Measurements from ENCODE around the gene ZBTB34. TPM values are rescaled to one million over a fixed set of nuclear protein-coding genes. Genes with fewer than 3 reads are reported as not detected.
A peak's percentile ranks its signal among the peaks of the same experiment; 100 is the strongest.

ZBTB34 gene
- total RNA-seq, 1 donor from 2014 or later, result 21.9 TPM

DNA sequence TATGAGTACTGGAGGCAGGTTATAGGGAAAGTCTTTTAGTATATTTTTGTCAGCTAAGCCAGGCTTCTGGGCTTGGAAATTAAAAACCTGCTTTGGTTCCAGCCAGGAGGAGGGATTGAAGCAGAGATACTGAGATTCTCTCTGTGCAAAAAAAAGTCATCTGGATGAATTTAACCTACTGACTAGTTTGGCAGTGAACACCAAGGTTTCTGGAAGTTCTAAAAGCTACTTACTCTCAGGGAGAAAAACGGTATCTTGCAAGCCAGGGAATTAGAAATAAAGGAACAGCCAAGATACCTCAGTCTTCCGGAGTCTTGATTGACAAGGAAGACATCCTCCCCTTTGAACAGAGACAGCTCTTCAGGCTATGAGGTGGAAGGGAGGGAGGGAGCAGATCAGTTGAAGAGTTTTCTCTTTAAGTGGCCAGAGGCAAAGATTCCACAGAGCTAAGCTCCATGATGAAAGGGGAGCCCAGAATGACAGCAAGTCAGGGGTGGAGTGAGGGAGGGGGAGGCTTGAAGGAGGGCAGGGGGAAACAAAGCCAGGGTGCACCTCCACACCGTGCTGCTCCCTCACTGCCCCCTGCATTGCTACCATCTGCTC lies 8.3 kb upstream of the ZBTB34 start:
- Histone ChIP-seq H3K27ac (no peak overlapping the region), H3K79me2 (ENCODE audit: low read depth) (no peaks in the 10 kb centered on the region), H3K4me1 (peaks cover 21% of the 10 kb centered on the region), H3F3A (ENCODE audit: low read depth) (no peaks in the 10 kb centered on the region), H4K20me1 (ENCODE audit: low read depth) (no peaks in the 10 kb centered on the region), H3K36me3 (no peaks in the 10 kb centered on the region), H3K4me3 (no peak overlapping the region), H3K9ac (no peak overlapping the region), H3K4me2 (peak overlapping the region; percentile 45), H3K9me3 (ENCODE audit: low read depth) (no peaks in the 10 kb centered on the region), H3K27me3 (no peaks in the 10 kb centered on the region), H2AFZ (replicated peaks) (peak overlapping the region; percentile 19)
- Mint-ChIP-seq H3K4me1 (peaks cover 7% of the 10 kb centered on the region), H3K27ac (no peak overlapping the region), H3K36me3 (no peaks in the 10 kb centered on the region), H3K9me3 (no peaks in the 10 kb centered on the region), H3K27me3 (ENCODE audit: insufficient read depth, low read depth) (peaks cover 11% of the 10 kb centered on the region), H3K4me3 (no peak overlapping the region)
- peak; percentile 29 for DNase-seq (ENCODE audit: low spot score)
- TF ChIP-seq, protein P1, sequence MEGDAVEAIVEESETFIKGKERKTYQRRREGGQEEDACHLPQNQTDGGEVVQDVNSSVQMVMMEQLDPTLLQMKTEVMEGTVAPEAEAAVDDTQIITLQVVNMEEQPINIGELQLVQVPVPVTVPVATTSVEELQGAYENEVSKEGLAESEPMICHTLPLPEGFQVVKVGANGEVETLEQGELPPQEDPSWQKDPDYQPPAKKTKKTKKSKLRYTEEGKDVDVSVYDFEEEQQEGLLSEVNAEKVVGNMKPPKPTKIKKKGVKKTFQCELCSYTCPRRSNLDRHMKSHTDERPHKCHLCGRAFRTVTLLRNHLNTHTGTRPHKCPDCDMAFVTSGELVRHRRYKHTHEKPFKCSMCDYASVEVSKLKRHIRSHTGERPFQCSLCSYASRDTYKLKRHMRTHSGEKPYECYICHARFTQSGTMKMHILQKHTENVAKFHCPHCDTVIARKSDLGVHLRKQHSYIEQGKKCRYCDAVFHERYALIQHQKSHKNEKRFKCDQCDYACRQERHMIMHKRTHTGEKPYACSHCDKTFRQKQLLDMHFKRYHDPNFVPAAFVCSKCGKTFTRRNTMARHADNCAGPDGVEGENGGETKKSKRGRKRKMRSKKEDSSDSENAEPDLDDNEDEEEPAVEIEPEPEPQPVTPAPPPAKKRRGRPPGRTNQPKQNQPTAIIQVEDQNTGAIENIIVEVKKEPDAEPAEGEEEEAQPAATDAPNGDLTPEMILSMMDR (IDR thresholded peaks at IDR 0.05), result no peak
- TF ChIP-seq EZH2phosphoT487 (IDR thresholded peaks at IDR 0.05) (no peak), EZH2 (IDR thresholded peaks at IDR 0.05) (no peak)

DNA sequence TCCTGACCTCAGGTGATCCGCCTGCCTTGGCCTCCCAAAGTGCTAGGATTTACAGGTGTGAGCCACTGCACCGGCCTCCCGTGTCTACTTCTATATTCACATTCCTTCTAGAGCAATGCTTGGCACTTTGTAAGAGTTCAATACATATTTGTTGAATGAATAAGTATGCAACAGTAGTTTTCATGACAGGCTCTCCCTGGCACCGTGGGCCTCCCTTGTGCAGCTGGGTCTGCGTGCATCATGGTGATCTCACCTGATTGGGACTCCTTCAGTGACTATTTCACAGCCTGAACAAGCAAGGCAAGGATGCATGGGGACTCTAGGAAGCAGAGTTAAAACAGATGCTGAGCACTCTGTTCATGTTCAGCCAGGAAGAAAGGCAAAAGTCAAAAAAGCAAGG lies 6.8 kb upstream of the ZBTB34 start:
- Mint-ChIP-seq H3K4me1 (peaks cover 7% of the 10 kb centered on the region), H3K27ac (no peak overlapping the region), H3K27me3 (ENCODE audit: insufficient read depth, low read depth) (peaks cover 14% of the 10 kb centered on the region), H3K4me3 (no peak overlapping the region), H3K36me3 (no peaks in the 10 kb centered on the region), H3K9me3 (no peaks in the 10 kb centered on the region)
- Histone ChIP-seq H3K9ac (no peak overlapping the region), H3K9me3 (ENCODE audit: low read depth) (no peaks in the 10 kb centered on the region), H3K27me3 (peaks cover 6% of the 10 kb centered on the region), H3K4me1 (peaks cover 21% of the 10 kb centered on the region), H2AFZ (replicated peaks) (no peak overlapping the region), H3K27ac (no peak overlapping the region), H3K4me2 (no peak overlapping the region), H3K79me2 (ENCODE audit: low read depth) (no peaks in the 10 kb centered on the region), H4K20me1 (ENCODE audit: low read depth) (no peaks in the 10 kb centered on the region), H3K4me3 (no peak overlapping the region), H3F3A (ENCODE audit: low read depth) (no peaks in the 10 kb centered on the region), H3K36me3 (no peaks in the 10 kb centered on the region)
- DNase-seq (ENCODE audit: low spot score), result no peak
- TF ChIP-seq, protein P1 (IDR thresholded peaks at IDR 0.05), result no peak

DNA sequence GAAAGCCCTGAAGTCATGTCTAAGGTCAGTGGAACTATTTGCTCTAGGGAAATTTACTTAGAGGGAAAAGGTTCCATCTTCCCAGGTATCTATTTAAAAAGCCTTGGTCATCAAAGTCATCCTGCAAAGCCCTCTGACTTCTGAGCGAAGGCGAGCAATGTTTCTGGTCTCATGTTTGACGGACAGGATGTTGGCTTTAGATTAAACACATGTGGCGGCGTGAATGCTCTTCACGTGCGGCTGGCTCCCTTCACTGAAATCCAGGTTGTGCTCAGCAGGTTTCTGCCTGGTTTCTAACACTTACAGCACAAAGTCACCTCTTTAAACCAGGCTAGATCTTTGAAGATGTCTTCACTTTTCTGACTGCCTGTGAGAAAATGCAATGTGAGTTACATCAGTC lies 5.7 kb upstream of the ZBTB34 start:
- Mint-ChIP-seq H3K4me3 (no peak overlapping the region), H3K27me3 (ENCODE audit: insufficient read depth, low read depth) (peaks cover 14% of the 10 kb centered on the region), H3K9me3 (no peaks in the 10 kb centered on the region), H3K27ac (no peak overlapping the region), H3K36me3 (no peaks in the 10 kb centered on the region), H3K4me1 (peaks cover 10% of the 10 kb centered on the region)
- H3K4me1 ChIP-seq, result peaks cover 21% of the 10 kb centered on the region
- H3K27me3 ChIP-seq, result peaks cover 15% of the 10 kb centered on the region
- H3K4me3 ChIP-seq, result no peak overlapping the region
- no peaks in the 10 kb centered on the region for H4K20me1 ChIP-seq (ENCODE audit: low read depth)
- H3F3A ChIP-seq (ENCODE audit: low read depth), result peaks cover 6% of the 10 kb centered on the region
- no peak overlapping the region for H3K9ac ChIP-seq
- no peak overlapping the region for H3K27ac ChIP-seq
- TF ChIP-seq EZH2 (IDR thresholded peaks at IDR 0.05) (no peak), EZH2phosphoT487 (IDR thresholded peaks at IDR 0.05) (no peak)
- TF ChIP-seq, protein P1 (IDR thresholded peaks at IDR 0.05), result no peak
- no peaks in the 10 kb centered on the region for H3K79me2 ChIP-seq (ENCODE audit: low read depth)
- H2AFZ ChIP-seq (replicated peaks), result no peak overlapping the region
- no peaks in the 10 kb centered on the region for H3K36me3 ChIP-seq
- no peak overlapping the region for H3K4me2 ChIP-seq
- DNase-seq (ENCODE audit: low spot score), result no peak
- H3K9me3 ChIP-seq (ENCODE audit: low read depth), result no peaks in the 10 kb centered on the region

Data from neural progenitor cell (in vitro differentiated cells).